GM19468 (cell line): ENCODE measurements around the gene RAD18.

ENCODE experiments used
- ATAC-seq: cut with Tn5 transposase; IDR thresholded peaks from one replicate; pipeline ENCODE4 v1.9.1; 2021; ENCODE audit warnings: mild to moderate bottlenecking, moderate library complexity, moderate number of reproducible peaks; ENCODE audit not compliant: unreplicated experiment; ENCODE audit errors: extremely low read depth

Gene RAD18

DNA sequence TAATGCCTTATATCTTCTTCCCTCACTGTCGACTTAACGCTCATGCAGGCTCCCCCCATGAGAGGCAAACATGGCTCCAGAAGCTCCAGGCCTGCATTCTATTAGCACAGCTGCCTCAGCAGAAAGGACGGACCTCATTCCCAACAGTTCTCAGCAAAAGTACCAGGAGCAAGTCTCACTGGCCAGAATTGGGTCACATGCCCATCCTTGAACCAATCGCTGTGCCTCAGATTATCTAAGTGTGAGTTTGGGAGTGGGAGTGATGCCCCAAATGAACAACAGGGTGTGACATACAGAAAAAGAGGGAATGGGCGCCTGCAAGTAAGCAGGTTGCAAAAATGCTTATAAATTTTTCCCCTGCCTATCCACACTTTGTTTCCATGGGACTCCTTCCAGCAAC is 4.3 kb upstream of the RAD18 start:
- no peak for ATAC-seq

DNA sequence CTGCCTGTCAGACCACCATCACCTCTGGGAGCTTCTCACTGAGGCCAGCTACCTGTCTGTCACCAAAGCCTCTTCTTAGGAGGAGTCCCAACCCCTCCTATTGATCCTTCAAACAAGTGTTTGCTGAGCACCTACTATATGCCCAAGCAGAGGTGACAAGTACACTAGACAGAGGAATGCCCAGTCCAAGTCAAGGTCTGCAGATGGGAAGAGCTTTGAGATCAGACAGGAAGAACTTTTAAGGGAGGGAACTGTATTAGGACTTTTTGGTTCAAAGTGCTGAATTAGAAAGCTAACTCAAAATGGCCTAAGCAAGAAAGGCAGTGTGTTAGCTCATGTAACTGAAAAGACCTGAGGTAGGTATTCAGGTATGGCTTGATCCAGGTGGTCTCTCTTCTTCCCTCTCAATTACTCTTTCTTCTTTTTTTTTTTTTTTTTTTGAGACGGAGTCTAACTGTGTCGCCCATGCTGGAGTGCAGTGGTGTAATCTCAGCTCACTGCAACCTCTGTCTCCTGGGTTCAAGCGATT is 3.6 kb upstream of the RAD18 start:
- no peak for ATAC-seq

- no peak for ATAC-seq
Measured at GRCh38 chr3:8966150-8966819, 3.0 kb upstream of the RAD18 start.

GRCh38 chr3:8964436-8965370 is 1.4 kb upstream of the RAD18 start:
- no peak for ATAC-seq

DNA sequence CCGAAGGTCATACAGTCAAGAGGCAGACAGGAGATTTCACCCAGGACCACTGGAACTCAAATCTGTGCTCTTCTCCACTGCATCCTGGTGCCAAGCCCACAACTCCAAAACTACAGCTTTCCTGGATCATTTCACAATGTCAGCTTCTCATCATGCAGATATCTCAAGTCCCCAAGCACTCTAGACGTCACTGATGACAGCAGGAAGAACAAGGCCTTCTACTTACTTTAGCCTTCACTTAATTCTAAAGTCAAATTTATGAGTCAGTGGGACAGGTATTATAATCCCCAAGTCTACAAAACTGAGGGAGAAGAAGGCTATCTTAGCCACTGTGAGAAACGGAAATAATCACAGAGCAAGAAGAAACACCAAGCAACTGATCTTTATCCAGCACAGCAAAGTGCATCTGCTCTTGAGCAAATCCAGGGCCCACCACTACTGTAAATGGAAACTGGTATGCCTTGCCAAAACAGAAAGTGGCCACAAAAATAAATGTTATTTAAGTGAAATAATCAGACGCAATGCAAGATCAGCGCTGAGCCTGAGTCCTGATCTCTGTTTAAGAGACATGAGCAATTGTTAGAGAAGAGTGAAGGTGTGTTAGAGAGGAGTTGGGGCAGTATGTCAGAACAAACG is 928 bp downstream of the RAD18 start:
- no peak for ATAC-seq

- ATAC-seq, result no peak
Measured at GRCh38 chr3:8959668-8960067, 3.6 kb downstream of the RAD18 start.

GRCh38 chr3:8954938-8955763 is 8.1 kb downstream of the RAD18 start:
- ATAC-seq, result no peak

DNA sequence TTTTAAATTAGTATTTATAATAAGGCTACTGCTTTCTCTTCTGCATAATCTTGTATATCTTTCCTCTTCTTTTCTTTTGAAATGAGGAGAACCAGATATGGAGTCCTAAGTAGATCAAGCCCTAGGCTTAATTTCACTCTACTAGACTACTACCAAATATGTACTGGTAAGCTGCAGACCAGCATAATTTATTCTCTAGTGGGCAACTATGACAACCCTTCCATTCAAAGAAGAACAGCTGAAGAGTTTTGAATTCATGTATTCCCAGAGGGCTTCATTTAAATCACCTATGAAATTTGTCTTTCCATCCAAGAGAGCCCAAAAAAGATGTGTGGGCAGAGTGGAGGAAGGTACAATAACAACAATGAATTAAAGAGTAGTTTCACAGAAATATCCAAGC is 10.0 kb downstream of the RAD18 start:
- no peak for ATAC-seq

DNA sequence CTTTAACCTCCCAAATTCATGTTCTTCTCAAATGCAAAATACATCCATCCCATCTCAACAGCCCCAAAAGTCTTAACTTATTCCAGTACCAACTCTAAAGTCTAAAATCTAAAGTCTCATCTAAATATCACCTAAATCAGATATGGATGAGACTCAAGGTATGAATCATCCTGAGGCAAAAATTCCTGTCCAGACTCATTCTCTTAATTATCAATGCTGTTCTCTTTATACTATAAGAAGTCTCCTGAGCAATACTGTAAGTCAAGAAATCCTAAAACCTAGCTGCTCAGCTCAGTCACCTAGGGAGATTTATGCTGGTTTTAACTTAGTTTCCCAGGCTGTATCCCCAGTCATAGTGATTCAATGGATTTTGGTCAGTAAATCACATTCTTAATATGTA is 11.1 kb downstream of the RAD18 start:
- no peak for ATAC-seq

DNA sequence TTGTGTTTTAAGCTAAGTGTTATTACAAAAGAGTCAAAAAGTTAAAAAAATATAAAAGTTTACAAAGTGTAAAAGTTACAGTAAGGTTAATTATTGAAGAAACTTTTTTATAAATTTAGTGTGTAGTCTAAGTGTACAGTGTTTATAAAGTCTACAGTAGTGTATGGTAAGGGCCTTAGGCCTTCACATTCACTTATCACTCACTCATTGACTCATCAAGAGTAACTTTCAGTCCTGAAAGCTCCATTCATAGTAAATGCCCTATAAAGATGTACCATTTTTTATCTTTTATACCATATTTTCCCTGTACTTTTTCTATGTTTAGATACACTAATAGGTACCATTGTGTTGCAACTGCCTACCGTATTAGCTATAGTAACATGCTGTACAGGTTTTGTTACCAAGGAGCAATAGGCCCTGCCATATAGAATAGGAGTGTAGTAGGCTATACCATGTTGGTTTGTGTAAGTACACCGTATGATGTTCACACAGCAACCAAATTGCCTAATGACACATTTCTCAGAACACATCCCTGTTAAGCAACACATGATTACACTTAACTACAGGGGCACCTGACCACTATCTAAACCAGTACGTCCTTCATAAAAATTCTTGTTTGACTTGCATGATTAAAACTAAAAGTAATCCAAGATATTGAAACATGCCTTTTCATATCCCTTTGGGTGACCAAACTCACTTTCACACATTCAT is 17.2 kb downstream of the RAD18 start:
- no peak for ATAC-seq

DNA sequence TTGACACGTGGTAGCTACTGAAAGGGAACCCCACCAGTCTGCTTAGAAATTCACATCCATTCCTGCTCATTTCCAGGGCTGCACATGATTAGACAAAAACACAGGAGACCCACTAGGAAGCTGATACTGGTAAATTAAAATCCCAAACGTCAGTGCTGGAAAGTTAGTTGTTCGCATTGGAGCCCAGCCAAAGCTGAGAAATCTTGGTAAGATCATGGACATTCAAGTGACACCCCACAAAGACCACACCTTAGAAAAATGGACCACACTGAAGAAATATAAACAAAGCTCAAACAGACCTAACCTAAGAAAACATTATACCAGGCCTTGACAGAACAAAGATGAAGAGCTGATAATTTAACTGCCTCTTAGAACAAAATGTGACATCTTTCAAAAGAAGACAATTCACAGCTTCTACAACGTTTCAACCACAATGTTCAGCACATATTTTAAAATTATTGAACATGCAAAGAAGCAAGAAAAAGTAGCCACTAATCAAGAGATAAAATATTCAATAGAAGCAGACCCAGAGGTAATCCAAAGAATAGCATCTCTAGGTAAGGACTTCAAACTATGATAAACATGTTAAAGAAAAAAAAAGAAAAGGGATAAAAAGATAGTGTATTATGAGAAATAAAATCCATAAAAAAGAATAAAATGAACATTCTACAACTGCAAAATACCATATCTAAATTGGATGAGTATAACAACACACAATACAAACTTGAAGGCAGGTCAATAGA is 20.4 kb downstream of the RAD18 start:
- ATAC-seq, result no peak

DNA sequence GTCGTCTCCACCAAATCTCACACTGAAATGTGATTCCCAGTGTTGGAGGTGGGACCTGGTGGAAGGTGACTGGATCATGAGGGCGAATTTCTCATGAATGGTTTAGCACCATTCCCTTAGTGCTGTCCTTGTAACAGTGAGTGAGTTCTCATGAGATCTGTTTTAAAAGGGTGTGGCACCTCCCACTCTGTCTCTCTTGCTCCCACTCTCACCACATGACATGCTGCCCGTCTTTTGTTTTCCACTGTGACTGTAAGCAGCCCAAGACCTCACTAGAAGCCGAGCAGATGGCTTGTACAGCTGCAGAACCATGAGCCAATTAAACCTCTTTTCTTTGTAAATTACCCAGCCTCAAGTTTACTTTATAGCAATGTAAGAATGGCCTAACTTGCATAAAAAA is 21.2 kb downstream of the RAD18 start:
- no peak for ATAC-seq

DNA sequence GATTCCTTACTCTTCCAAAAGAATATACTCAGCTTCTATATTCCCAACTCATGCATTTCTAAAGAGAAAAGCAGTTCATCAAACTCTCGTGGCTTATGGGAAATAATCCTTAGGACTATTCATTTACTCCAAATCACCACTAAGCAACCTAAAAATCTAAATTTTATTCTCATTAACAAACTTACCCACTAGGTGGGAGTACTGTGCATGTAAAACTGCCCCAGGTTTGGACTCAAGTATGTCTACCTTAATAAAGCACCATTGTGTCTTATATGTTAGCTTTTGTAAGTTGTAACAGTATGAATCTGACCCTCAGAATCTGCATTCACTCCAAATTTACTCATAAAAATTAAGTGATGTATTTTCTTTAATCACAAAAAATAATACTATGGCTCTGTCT is 25.3 kb downstream of the RAD18 start:
- ATAC-seq, result no peak

DNA sequence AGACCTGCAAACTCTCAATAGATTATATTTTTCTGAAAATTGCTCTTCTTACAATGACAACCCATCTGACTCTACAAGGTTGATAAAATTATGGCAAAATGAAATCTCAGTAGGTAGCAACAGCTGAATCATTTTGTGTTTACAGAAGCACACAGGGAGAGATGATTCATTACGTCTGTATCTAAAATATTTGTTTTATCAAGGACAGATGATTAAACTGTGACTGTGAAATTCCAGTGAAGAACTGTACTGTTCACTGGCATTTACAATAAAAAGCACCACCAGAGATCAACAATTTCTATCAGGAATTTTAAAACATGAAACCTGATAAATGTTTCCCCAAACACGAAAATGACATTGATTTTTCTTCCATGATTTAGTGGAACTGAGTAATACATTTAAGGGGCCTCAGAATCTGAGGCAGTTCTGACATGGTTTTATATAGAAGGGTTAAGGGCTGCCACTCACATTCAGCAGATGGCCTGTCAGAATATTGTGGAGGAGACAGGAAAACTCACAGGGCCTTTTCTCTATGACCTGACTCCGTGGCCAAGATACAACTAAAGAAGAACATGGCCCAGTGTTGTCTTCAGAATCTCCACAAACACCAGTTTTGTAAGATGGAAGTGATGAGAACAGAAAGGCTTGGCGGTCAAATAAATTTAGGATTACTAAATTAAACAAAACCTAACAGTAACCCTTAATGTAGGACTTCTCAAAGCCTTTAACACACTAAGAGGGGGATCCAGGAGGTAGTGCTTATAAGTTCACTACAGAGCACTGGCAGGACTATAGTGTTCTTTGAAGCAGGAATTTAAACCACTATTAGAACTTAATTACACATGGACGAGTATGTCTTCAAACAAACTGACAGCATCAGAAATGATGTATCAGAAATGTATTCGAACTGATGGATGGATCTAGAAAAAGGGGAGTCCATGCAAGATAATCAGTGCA is 25.9 kb downstream of the RAD18 start:
- ATAC-seq, result no peak

DNA sequence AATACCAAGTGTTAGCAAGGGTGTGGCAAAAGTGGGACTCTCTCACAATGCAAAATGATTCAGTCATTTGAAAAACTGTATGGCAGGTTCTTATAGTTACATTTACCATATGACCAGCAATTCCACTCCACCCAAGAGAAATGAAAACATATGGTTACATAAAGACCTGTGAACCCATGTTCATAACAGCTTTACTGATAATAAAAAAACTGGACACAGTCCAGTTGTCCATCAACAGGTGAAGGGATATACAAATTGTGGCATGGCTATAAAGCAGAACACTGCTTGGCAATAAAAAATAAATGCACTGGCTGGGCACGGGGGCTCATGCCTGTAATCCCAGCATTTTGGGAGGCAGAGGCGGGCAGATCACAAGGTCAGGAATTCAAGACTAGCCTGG is 30.8 kb downstream of the RAD18 start:
- no peak for ATAC-seq

DNA sequence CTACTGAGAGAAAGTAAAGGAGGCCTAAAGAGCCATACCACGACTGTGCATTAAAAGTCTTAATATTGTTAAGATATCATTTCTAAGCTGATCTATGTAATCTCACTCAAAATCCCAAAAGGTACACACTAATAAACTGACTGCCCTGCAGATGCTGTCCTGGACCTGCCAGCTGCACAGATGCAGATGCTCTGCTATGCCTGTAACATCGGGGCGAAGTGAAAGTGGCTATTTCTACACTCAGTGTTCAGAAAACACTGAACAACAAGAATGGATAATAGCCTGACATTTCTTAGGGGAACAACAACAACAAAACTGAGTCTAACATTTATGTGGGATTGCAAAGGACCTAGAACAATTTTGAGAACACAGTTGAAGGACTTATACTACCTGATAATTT is 31.9 kb downstream of the RAD18 start:
- ATAC-seq, result no peak

DNA sequence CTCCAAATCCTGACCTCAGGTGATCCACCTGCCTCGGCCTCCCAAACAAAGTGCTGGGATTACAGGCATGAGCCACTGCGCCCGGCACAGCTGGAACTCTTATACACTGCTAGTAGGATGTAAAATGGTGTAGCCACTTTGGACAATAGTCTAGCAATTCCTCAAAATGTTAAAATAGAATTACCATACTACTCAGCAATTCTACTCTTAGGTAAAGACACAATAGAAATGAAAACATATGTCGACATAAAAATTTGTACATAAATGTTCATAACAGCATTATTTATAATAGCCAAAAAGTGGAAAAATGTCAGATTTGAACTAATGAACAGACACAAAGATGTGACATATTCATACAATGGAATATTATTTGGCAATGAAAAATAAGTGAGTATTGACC is 33.4 kb downstream of the RAD18 start:
- ATAC-seq, result no peak

GRCh38 chr3:8914491-8914890 is 48.8 kb downstream of the RAD18 start:
- no peak for ATAC-seq
